ENCODE measurements around the gene KDM6A.
"Not testable (repeated sequence)": the region's sequence is repeated elsewhere in the genome, so short reads cannot be mapped to it uniquely, and the experiment has no call there.

Gene KDM6A

GRCh38 chrX:44844204-44844603 is 28.8 kb upstream of the KDM6A start:
- no peak for TF ChIP-seq CTCF (IDR thresholded peaks at IDR 0.05; ENCODE audit: low read depth, low read length, missing control alignments)
- no peak for DNase-seq (ENCODE audit: extremely low read depth, low read depth)
- no peak overlapping the region for H3K4me3 ChIP-seq (replicated peaks; ENCODE audit: low read depth, low read length)

- H3K4me3 ChIP-seq (replicated peaks; ENCODE audit: low read depth, low read length); DNase-seq (ENCODE audit: extremely low read depth, low read depth): not testable (repeated sequence)
Observed at GRCh38 chrX:44850891-44851290, 22.1 kb upstream of the KDM6A start.

GRCh38 chrX:44871114-44871645 is 1.8 kb upstream of the KDM6A start:
- no peak for TF ChIP-seq CTCF (IDR thresholded peaks at IDR 0.05; ENCODE audit: low read depth, low read length, missing control alignments)
- DNase-seq (ENCODE audit: extremely low read depth, low read depth), result no peak
- H3K4me3 ChIP-seq (replicated peaks; ENCODE audit: low read depth, low read length), result peak overlapping the region; percentile 66

- peak overlapping the region; percentile 66 for H3K4me3 ChIP-seq (replicated peaks; ENCODE audit: low read depth, low read length)
- DNase-seq (ENCODE audit: extremely low read depth, low read depth), result no peak
- TF ChIP-seq CTCF (IDR thresholded peaks at IDR 0.05; ENCODE audit: low read depth, low read length, missing control alignments), result no peak
Observed at GRCh38 chrX:44871931-44872820, 812 bp upstream of the KDM6A start.

GRCh38 chrX:44873415-44874276 is 658 bp downstream of the KDM6A start:
- no peak for TF ChIP-seq CTCF (IDR thresholded peaks at IDR 0.05; ENCODE audit: low read depth, low read length, missing control alignments)
- DNase-seq (ENCODE audit: extremely low read depth, low read depth), result no peak

GRCh38 chrX:44874420-44875184 is 1.6 kb downstream of the KDM6A start:
- TF ChIP-seq CTCF (IDR thresholded peaks at IDR 0.05; ENCODE audit: low read depth, low read length, missing control alignments), result no peak
- DNase-seq (ENCODE audit: extremely low read depth, low read depth), result no peak
- H3K4me3 ChIP-seq (replicated peaks; ENCODE audit: low read depth, low read length), result peak overlapping the region; percentile 66

More at GRCh38 chrX:44873415-44874276, 658 bp downstream of the KDM6A start:
- H3K4me3 ChIP-seq (replicated peaks; ENCODE audit: low read depth, low read length), result peak overlapping the region; percentile 66

All from HFF-Myc (cell line).